Vagina (tissue), 2 donors: ENCODE measurements around the gene ASTN2. TPM values are rescaled to one million over a fixed set of nuclear protein-coding genes. Genes with fewer than 3 reads are reported as not detected.

Experiments
- DNase-seq, 2 donors: peaks; one replicate each; pipeline ENCODE4 v3.0.0-alpha.2; 2017; ENCODE audit errors: extremely low spot score in 2 of 2
- H3K27ac ChIP-seq: fragments of 200-600 bp; sonication (generic); one replicate; pipeline ENCODE4 v1.5.1; 2019
- H3K27me3 ChIP-seq: fragments of 200-600 bp; sonication (generic); one replicate; pipeline ENCODE4 v1.5.1; 2019
- H3K36me3 ChIP-seq, 2 donors: fragments of 200-600 bp; sonication (generic); one replicate each; pipeline ENCODE4 v1.5.1; 2017 to 2019
- H3K4me1 ChIP-seq: fragments of 200-600 bp; sonication (generic); one replicate; pipeline ENCODE4 v1.5.1; 2019
- H3K4me3 ChIP-seq, 2 donors: fragments of 200-600 bp; sonication (generic); 1 replicate in 1 of 2; 2 replicates in 1 of 2; pipeline ENCODE4 v1.5.1; 2016 to 2019
- H3K9me3 ChIP-seq: fragments of 200-600 bp; sonication (generic); one replicate; pipeline ENCODE4 v1.5.1; 2019
- POLR2A ChIP-seq, 2 donors: fragments of 450-650 bp; IDR thresholded peaks; one replicate each; pipeline ENCODE4 v1.6.1; 2017; ENCODE audit warnings: antibody characterized with exemption in 2 of 2, mild to moderate bottlenecking in 2 of 2, moderate library complexity in 2 of 2
- POLR2AphosphoS5 ChIP-seq, 2 donors: sonication (generic); formaldehyde crosslinking; IDR thresholded peaks; one replicate each; pipeline ENCODE4 v1.9.0; 2017; ENCODE audit warnings: antibody characterized with exemption in 2 of 2, mild to moderate bottlenecking in 2 of 2, low read depth in 1 of 2; ENCODE audit not compliant: insufficient read depth in 1 of 2
- intact Hi-C: fragments of 100-400 bp; cut with DNase I; formaldehyde crosslinking; loops from one replicate; pipeline ENCODE4 v1.15.1; 2023
- total RNA-seq: library from RNA; depleted of rRNA; stranded (reverse); fragments of >200 nt; gene quantifications from one replicate; pipeline ENCODE4 v1.2.3, GENCODE V29; 2016
- TF ChIP-seq, protein P1 (sequence below), 3 experiments: fragments of 450-650 bp in 2 of 3; fragments of 200-600 bp in 1 of 3; sonication (generic) in 1 of 3; IDR thresholded peaks; one replicate each; pipeline ENCODE4 v1.5.1; 2017 to 2019; ENCODE audit warnings: antibody characterized with exemption in 3 of 3, mild to moderate bottlenecking in 2 of 3, moderate library complexity in 2 of 3

Gene ASTN2
- total RNA-seq, 1 donor from 2014 or later = 4.4 TPM

DNA sequence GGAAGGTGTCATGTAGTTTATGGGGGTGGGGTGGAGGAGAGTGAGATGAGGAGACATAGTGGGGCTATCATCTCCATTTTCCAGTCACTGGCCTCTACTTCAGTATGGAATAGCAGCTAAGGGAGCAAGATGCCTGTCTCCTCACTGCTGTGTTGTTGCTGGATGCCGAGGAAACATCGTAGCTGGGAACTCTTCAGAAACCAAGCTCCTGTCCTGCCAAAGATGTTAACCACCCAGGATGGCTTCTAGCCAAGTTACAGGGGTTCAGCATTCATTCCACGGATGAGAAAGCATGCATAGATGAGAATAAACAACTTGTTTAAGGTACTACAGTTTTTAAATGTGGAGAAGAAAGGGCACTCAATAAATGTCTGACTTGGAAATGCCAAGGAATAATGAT lies 226.5 kb downstream of the ASTN2 start:
- no peak for DNase-seq
- H3K27me3 ChIP-seq = no peaks in the 10 kb centered on the region
- no peak overlapping the region for H3K4me3 ChIP-seq
- H3K4me1 ChIP-seq = no peaks in the 10 kb centered on the region
- no peaks in the 10 kb centered on the region for H3K36me3 ChIP-seq
- no peak for TF ChIP-seq POLR2AphosphoS5 (IDR thresholded peaks at IDR 0.05; ENCODE audit: insufficient read depth in 1 of 2, low read depth in 1 of 2)
- TF ChIP-seq POLR2A (IDR thresholded peaks at IDR 0.05) = no peak
- TF ChIP-seq, protein P1, sequence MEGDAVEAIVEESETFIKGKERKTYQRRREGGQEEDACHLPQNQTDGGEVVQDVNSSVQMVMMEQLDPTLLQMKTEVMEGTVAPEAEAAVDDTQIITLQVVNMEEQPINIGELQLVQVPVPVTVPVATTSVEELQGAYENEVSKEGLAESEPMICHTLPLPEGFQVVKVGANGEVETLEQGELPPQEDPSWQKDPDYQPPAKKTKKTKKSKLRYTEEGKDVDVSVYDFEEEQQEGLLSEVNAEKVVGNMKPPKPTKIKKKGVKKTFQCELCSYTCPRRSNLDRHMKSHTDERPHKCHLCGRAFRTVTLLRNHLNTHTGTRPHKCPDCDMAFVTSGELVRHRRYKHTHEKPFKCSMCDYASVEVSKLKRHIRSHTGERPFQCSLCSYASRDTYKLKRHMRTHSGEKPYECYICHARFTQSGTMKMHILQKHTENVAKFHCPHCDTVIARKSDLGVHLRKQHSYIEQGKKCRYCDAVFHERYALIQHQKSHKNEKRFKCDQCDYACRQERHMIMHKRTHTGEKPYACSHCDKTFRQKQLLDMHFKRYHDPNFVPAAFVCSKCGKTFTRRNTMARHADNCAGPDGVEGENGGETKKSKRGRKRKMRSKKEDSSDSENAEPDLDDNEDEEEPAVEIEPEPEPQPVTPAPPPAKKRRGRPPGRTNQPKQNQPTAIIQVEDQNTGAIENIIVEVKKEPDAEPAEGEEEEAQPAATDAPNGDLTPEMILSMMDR (IDR thresholded peaks at IDR 0.05) = no peak
- intact Hi-C loops = no loop called here
- no peaks in the 10 kb centered on the region for H3K9me3 ChIP-seq
- no peak overlapping the region for H3K27ac ChIP-seq

DNA sequence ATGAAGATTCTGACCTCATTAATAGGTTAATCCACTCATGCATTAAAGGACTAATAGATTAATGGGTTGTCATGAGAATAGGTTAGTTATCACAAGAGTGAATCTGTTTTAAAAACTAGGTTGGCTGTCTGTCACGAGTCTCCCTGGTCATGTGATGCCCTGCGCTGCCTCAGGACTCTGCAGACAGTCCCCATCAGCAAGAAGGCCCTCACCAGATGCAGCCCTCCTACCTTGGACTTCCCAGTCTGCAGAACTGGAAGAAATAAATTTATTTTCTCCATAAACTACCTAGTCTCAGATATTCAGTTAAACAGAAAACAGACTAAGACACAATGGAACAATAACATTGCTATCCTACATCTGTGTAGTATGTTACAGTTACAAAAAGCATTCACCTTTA lies 227.4 kb downstream of the ASTN2 start:
- Histone ChIP-seq H3K9me3 (no peaks in the 10 kb centered on the region), H3K4me3 (no peak overlapping the region), H3K36me3 (no peaks in the 10 kb centered on the region), H3K27me3 (no peaks in the 10 kb centered on the region), H3K27ac (no peak overlapping the region), H3K4me1 (no peaks in the 10 kb centered on the region)
- TF ChIP-seq, protein P1 (IDR thresholded peaks at IDR 0.05) = no peak
- TF ChIP-seq POLR2AphosphoS5 (IDR thresholded peaks at IDR 0.05; ENCODE audit: insufficient read depth in 1 of 2, low read depth in 1 of 2) (no peak), POLR2A (IDR thresholded peaks at IDR 0.05) (no peak)
- no peak for DNase-seq
- intact Hi-C loops = no loop called here

DNA sequence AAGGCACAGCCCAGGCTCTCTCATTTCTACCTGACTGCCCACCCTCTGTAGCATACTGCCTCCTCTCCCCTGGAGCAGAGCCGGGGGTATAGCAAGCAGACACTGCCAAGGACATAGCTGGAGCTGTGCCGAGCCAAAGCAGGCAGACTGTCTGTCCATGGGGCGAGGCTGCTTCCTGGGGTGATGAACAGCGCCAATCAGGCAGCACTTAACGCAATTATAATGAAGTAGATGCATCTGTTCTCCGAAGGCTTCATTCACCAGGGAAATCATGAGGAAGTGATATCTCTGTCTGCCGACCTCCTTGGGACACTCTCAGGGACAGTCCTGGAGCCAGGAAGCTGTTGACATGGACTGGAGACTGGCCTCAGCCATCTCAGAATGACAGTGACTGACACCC lies 230.7 kb downstream of the ASTN2 start:
- DNase-seq = no peak
- TF ChIP-seq, protein P1 (IDR thresholded peaks at IDR 0.05) = no peak
- no peak for TF ChIP-seq POLR2AphosphoS5 (IDR thresholded peaks at IDR 0.05; ENCODE audit: insufficient read depth in 1 of 2, low read depth in 1 of 2)
- no peak for TF ChIP-seq POLR2A (IDR thresholded peaks at IDR 0.05)

DNA sequence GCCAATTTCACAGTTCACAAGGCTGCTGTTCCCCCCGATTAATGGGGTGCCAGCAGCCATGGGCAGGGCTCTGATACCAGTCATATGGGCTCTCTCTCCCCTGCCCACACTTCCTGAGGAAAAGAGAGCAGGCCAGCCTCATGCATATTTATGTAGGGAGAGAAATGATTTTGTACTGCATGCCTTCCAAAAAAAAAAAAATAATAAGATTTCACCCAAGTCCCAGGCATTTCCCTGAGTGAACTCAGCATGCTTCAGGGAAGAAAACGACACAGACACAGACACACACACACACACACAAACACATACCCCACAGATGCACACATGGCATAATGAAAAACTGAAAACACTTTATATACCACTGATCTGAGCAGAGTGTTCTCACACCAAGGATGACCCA lies 232.8 kb downstream of the ASTN2 start:
- no peak for DNase-seq
- intact Hi-C loops = no loop called here
- no peaks in the 10 kb centered on the region for H3K9me3 ChIP-seq
- TF ChIP-seq, protein P1 (IDR thresholded peaks at IDR 0.05) = no peak
- H3K4me1 ChIP-seq = no peaks in the 10 kb centered on the region
- no peaks in the 10 kb centered on the region for H3K36me3 ChIP-seq
- no peaks in the 10 kb centered on the region for H3K27me3 ChIP-seq
- H3K27ac ChIP-seq = no peak overlapping the region
- no peak overlapping the region for H3K4me3 ChIP-seq

More for the DNA sequence above, 230.7 kb downstream of the ASTN2 start:
- H3K9me3 ChIP-seq = no peaks in the 10 kb centered on the region
- intact Hi-C loops = no loop called here
- H3K36me3 ChIP-seq = no peaks in the 10 kb centered on the region
- H3K4me1 ChIP-seq = no peaks in the 10 kb centered on the region
- no peak overlapping the region for H3K4me3 ChIP-seq
- H3K27me3 ChIP-seq = no peaks in the 10 kb centered on the region
- no peak overlapping the region for H3K27ac ChIP-seq

DNA sequence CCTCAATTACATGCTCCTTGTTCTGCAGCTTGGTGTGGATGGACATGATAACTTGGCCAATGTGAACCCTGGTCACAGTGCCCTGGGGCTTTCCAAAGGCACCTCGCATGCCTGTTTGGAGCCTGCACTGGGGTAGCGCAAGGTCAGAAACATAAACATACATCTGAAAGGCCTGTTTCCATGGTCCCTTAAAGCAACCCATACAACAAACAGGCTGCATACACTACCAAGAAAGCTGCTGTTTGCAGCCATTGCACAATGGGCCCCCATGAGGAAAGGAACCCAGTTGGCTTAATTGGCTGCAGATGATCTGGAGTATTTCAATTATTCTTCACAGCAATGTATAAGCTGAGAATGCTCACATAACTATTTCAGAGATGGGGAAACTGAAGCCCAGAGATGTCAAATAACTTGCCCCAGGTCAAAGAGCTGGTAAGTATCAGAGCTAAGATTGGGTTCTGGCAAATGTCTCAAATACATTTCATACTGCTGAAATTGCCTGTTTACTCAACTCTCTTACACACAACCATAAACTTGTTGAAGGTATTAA lies 233.9 kb downstream of the ASTN2 start:
- no peak for DNase-seq
- no peaks in the 10 kb centered on the region for H3K4me1 ChIP-seq
- H3K27ac ChIP-seq = no peak overlapping the region
- H3K27me3 ChIP-seq = no peaks in the 10 kb centered on the region
- H3K9me3 ChIP-seq = no peaks in the 10 kb centered on the region
- no peak overlapping the region for H3K4me3 ChIP-seq
- TF ChIP-seq POLR2AphosphoS5 (IDR thresholded peaks at IDR 0.05; ENCODE audit: insufficient read depth in 1 of 2, low read depth in 1 of 2) = no peak
- no peak for TF ChIP-seq POLR2A (IDR thresholded peaks at IDR 0.05)
- TF ChIP-seq, protein P1 (IDR thresholded peaks at IDR 0.05) = no peak
- no peaks in the 10 kb centered on the region for H3K36me3 ChIP-seq
- intact Hi-C loops = no loop called here
